HS-27A (cell line): ENCODE data around the gene LCP2.
"Not testable (repeated sequence)": the region's sequence is repeated elsewhere in the genome, so short reads cannot be mapped to it uniquely, and the experiment has no call there.

ENCODE experiments used
- DNase-seq: peaks from one replicate; pipeline ENCODE4 v3.0.0-alpha.2; 2012; ENCODE audit warnings: low read depth, missing footprints

The LCP2 gene

GRCh38 chr5:170248172-170248930 lies 49.2 kb downstream of the LCP2 start:
- no peak for DNase-seq

- no peak for DNase-seq
Measured at GRCh38 chr5:170247363-170247762, 50.2 kb downstream of the LCP2 start.

- no peak for DNase-seq
Measured at GRCh38 chr5:170246126-170246870, 51.3 kb downstream of the LCP2 start.

GRCh38 chr5:170245436-170245835 lies 52.1 kb downstream of the LCP2 start:
- DNase-seq: not testable (repeated sequence)

GRCh38 chr5:170238456-170239196 lies 59.0 kb downstream of the LCP2 start:
- DNase-seq: no peak

GRCh38 chr5:170235876-170236864 lies 61.4 kb downstream of the LCP2 start:
- no peak for DNase-seq

- no peak for DNase-seq
Measured at GRCh38 chr5:170233358-170233892, 64.2 kb downstream of the LCP2 start.

- no peak for DNase-seq
Measured at GRCh38 chr5:170232786-170233185, 64.8 kb downstream of the LCP2 start, which contains the start of gene C5orf58. Gene C5orf58, plus strand, starts transcription at chr5:170232985. Its CDS starts 1,992 bp downstream, at chr5:170234977.

- no peak for DNase-seq
Measured at GRCh38 chr5:170228762-170229435, 68.7 kb downstream of the LCP2 start.

- no peak for DNase-seq
Measured at GRCh38 chr5:170226661-170227060, 70.9 kb downstream of the LCP2 start.

- DNase-seq: no peak
Measured at GRCh38 chr5:170226129-170226615, 71.4 kb downstream of the LCP2 start.

GRCh38 chr5:170225326-170226128 lies 72.0 kb downstream of the LCP2 start:
- DNase-seq: no peak

GRCh38 chr5:170223906-170224305 lies 73.7 kb downstream of the LCP2 start:
- no peak for DNase-seq

GRCh38 chr5:170223360-170223759 lies 74.2 kb downstream of the LCP2 start:
- DNase-seq: no peak

GRCh38 chr5:170221327-170221741 lies 76.2 kb downstream of the LCP2 start:
- no peak for DNase-seq

- no peak for DNase-seq
Measured at GRCh38 chr5:170220191-170220590, 77.4 kb downstream of the LCP2 start.

- DNase-seq: peak; percentile 64
Measured at GRCh38 chr5:170219615-170220014, 78.0 kb downstream of the LCP2 start.

GRCh38 chr5:170218726-170219125 lies 78.9 kb downstream of the LCP2 start:
- DNase-seq: no peak

GRCh38 chr5:170217831-170218230 lies 79.7 kb downstream of the LCP2 start:
- no peak for DNase-seq
